ENCODE measurements around the gene SPART. TPM values are rescaled to one million over a fixed set of nuclear protein-coding genes. Genes with fewer than 3 reads are reported as not detected.

Gene SPART
- total RNA-seq, 2 experiments from 2014 or later: 9.4 to 11.1 TPM

- CTCF ChIA-PET: no interaction called here
- POLR2A ChIA-PET: no interaction called here
Measured at GRCh38 chr13:36261011-36261410, 85.2 kb downstream of the SPART start.

- ChIA-PET CTCF (no interaction called here), POLR2A (no interaction called here)
Measured at GRCh38 chr13:36259361-36260137, 86.6 kb downstream of the SPART start.

- ChIA-PET POLR2A (no interaction called here), CTCF (no interaction called here)
Measured at GRCh38 chr13:36258831-36259230, 87.4 kb downstream of the SPART start.

Other genes starting within 250 kb of the SPART start
- not detected for gene DCLK1, start 215.0 kb downstream of the SPART start, total RNA-seq
- not detected for gene SOHLH2, start 131.8 kb downstream of the SPART start, total RNA-seq
- under 1 TPM in 1 of 2 experiments, not detected in 1; 0.10 TPM for gene CCDC169, start 48.6 kb downstream of the SPART start, total RNA-seq
- under 1 TPM; 0.10 to 0.11 TPM for gene CCNA1, start 86.1 kb upstream of the SPART start, total RNA-seq

Data from activated CD8-positive, alpha-beta memory T cell treated with anti-CD3 and anti-CD28 coated beads for 36 hours (primary cell).